Fibroblast of skin of right biceps (primary cell): ENCODE data around the gene ODAD2.

Experiments
- DNase-seq: peaks from one replicate; pipeline ENCODE4 v3.0.0-alpha.2; 2013

The ODAD2 gene

GRCh38 chr10:27838361-27838760 lies 160.5 kb downstream of the ODAD2 start:
- peak; percentile 27 for DNase-seq

- no peak for DNase-seq
Observed at GRCh38 chr10:27834476-27834875, 164.4 kb downstream of the ODAD2 start.

- no peak for DNase-seq
Observed at GRCh38 chr10:27833792-27834191, 165.1 kb downstream of the ODAD2 start.

- no peak for DNase-seq
Observed at GRCh38 chr10:27832826-27833225, 166.1 kb downstream of the ODAD2 start.

GRCh38 chr10:27826369-27826768 lies 172.5 kb downstream of the ODAD2 start:
- DNase-seq, result no peak

- DNase-seq, result peak; percentile 64
Observed at GRCh38 chr10:27822301-27822700, 176.6 kb downstream of the ODAD2 start.

GRCh38 chr10:27820637-27821036 lies 178.2 kb downstream of the ODAD2 start:
- no peak for DNase-seq

- DNase-seq, result peak; percentile 29
Observed at GRCh38 chr10:27819781-27820531, 178.9 kb downstream of the ODAD2 start.

- no peak for DNase-seq
Observed at GRCh38 chr10:27816320-27816719, 182.6 kb downstream of the ODAD2 start.

GRCh38 chr10:27815846-27816245 lies 183.0 kb downstream of the ODAD2 start:
- no peak for DNase-seq

GRCh38 chr10:27815261-27815660 lies 183.6 kb downstream of the ODAD2 start:
- peak; percentile 7 for DNase-seq

GRCh38 chr10:27805180-27805579 lies 193.7 kb downstream of the ODAD2 start:
- DNase-seq, result no peak

- DNase-seq, result no peak
Observed at GRCh38 chr10:27804136-27804535, 194.7 kb downstream of the ODAD2 start.

- DNase-seq, result no peak
Observed at GRCh38 chr10:27801171-27801785, 197.6 kb downstream of the ODAD2 start.

GRCh38 chr10:27799046-27799445 lies 199.8 kb downstream of the ODAD2 start:
- no peak for DNase-seq

- peak; percentile 9 for DNase-seq
Observed at GRCh38 chr10:27794157-27794556, 204.7 kb downstream of the ODAD2 start.

GRCh38 chr10:27792216-27792615 lies 206.7 kb downstream of the ODAD2 start:
- peak; percentile 8 for DNase-seq

GRCh38 chr10:27784272-27784671 lies 214.6 kb downstream of the ODAD2 start:
- no peak for DNase-seq

GRCh38 chr10:27783660-27784059 lies 215.2 kb downstream of the ODAD2 start:
- peak; percentile 74 for DNase-seq

- peak; percentile 34 for DNase-seq
Observed at GRCh38 chr10:27779462-27780015, 219.3 kb downstream of the ODAD2 start.

GRCh38 chr10:27774831-27775230 lies 224.0 kb downstream of the ODAD2 start:
- peak; percentile 25 for DNase-seq

GRCh38 chr10:27771231-27771630 lies 227.6 kb downstream of the ODAD2 start:
- DNase-seq, result no peak

- no peak for DNase-seq
Observed at GRCh38 chr10:27770181-27770580, 228.7 kb downstream of the ODAD2 start.
